ENCODE results near the gene TMEM33.

The TMEM33 gene

GRCh38 chr4:41934901-41935651 is at the start of gene TMEM33:
Gene TMEM33, plus strand, starts transcription at chr4:41935429. Its CDS starts 56 bp downstream, at chr4:41935485.
- peak within 1 kb of the TSS; percentile 97 for H3K4me3 ChIP-seq (ENCODE audit: low read length)
- DNase-seq (ENCODE audit: low read depth), result peak; percentile 51
- TF ChIP-seq CTCF (conservative IDR thresholded peaks at IDR 0.05; ENCODE audit: low read depth, low read length), result no peak

GRCh38 chr4:41885456-41885855 is 49.8 kb upstream of the TMEM33 start:
- no peak for DNase-seq (ENCODE audit: low read depth)
- no peak for TF ChIP-seq CTCF (conservative IDR thresholded peaks at IDR 0.05; ENCODE audit: low read depth, low read length)
- no peak overlapping the region for H3K4me3 ChIP-seq (ENCODE audit: low read length)

- TF ChIP-seq CTCF (conservative IDR thresholded peaks at IDR 0.05; ENCODE audit: low read depth, low read length), result no peak
- DNase-seq (ENCODE audit: low read depth), result no peak
These were observed 48.0 kb upstream of the TMEM33 start for GRCh38 chr4:41887277-41887676.

GRCh38 chr4:41887821-41888686 is 47.2 kb upstream of the TMEM33 start:
- TF ChIP-seq CTCF (conservative IDR thresholded peaks at IDR 0.05; ENCODE audit: low read depth, low read length), result peak; percentile 85
- H3K4me3 ChIP-seq (ENCODE audit: low read length), result no peak overlapping the region
- DNase-seq (ENCODE audit: low read depth), result no peak

More at GRCh38 chr4:41887277-41887676, 48.0 kb upstream of the TMEM33 start:
- H3K4me3 ChIP-seq (ENCODE audit: low read length), result no peak overlapping the region

- no peak for DNase-seq (ENCODE audit: low read depth)
- no peak overlapping the region for H3K4me3 ChIP-seq (ENCODE audit: low read length)
- TF ChIP-seq CTCF (conservative IDR thresholded peaks at IDR 0.05; ENCODE audit: low read depth, low read length), result no peak
These were observed 46.5 kb upstream of the TMEM33 start for GRCh38 chr4:41888687-41889074.

- H3K4me3 ChIP-seq (ENCODE audit: low read length), result no peak overlapping the region
- TF ChIP-seq CTCF (conservative IDR thresholded peaks at IDR 0.05; ENCODE audit: low read depth, low read length), result no peak
- no peak for DNase-seq (ENCODE audit: low read depth)
These were observed 45.9 kb upstream of the TMEM33 start for GRCh38 chr4:41889317-41889716.

Measured in retinal pigment epithelial cell (primary cell).